Stimulated activated CD4-positive, alpha-beta T cell treated with anti-CD3 and anti-CD28 coated beads, Interleukin-1b, Interleukin-23, amount 100 ng/mL, for 1 hour (primary cell): ENCODE results near the gene VEZT.
"Not testable (repeated sequence)": the region's sequence is repeated elsewhere in the genome, so short reads cannot be mapped to it uniquely, and the experiment has no call there.

Experiments
- DNase-seq, 2 donors: peaks; one replicate each; pipeline ENCODE4 v3.0.0-alpha.2; 2020; ENCODE audit warnings: low read depth in 2 of 2

Gene VEZT

DNA sequence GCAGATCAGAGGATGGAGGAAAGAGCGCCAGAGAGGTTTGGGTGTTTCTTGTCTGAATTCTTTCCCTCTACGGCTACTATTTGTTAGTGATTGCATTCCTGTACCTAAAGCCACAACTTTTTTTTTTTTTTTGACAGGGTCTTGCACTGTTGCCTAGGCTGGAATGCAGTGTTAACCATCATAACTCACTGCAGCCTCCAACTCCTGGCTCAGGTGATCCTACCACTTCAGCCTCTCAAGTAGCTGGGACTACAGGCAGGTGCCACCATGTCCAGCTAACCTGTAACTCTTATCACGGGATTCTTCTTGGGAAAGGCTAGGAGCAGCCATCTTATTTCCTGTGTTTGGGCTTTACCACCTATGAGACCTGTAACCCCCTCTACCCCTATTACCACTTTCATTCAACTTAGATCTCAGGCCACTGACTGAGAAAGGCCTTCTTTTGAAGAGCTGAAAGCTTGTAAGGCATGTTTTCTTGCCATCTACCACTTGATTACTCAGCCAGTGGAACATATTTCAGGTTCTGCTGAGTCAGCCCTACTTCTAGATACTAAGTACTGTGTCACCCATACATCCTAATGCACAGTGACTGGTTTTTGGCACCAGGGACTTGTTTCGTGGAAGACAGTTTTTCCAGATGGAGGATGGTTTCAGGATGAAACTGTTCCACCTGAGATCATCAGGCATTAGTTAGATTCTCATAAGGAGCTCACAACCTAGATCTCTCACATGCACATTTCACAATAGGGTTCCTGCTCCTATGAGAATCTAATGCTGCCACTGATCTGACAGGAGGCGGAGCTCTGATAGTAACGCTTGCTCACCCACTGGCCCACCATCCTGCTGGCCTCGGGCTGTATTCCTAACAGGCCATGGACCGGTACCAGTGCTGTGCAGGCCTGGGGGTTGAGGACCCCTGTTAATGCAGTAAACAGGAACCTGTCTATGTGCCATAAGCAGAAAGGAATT is 6.9 kb downstream of the VEZT start:
- DNase-seq = no peak

DNA sequence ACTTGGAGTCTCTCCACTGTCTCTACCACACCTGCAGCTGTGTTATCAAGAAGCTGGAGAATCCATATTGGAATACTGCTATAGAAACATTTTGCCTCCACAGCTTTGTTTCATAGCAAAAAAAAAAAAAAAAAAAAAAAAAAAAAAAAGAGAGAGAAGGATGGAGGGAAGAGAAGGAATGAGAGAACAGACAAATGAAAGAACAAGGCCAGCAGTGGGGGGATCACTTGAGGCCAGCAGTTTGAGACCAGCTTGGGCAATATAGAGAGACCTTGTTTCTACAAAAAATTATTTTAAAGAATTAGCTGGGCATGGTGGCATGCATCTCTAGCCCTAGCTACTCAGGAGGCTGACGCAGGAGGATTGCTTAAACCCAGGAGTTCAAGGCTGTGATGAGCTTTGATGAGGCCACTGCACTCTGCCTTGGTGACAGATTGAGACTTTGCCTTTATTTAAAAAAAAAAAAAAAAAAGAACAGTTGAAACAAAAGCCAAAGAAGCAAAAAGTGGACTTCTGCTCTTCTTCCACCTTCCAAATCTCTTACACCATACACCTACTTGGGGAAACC is 8.1 kb downstream of the VEZT start:
- DNase-seq = no peak

DNA sequence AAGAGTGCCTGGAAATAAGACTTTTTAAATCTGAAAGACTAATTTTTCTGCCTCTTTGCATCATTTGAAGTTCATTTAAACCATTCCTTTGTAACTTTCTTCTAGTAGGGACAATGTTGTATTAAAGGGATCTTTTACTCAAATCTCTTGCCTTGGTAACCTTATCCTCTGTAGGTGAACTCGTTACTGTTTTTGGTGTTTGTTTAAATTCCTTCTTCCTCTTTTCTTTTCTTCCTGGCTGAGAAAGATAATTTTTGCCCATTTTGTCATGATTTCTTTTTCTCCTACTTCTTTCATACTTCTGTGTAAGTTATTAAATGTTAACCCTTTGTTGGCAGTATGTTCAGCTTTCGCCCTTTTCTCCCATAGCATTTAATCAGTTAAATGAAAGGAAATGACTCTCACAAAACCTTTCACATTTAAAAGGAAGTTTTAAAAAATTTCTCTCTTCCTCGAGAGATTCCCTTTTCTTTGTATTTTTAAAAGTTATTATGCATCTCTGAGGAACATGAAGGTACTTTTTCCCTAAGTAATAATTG is 10.3 kb downstream of the VEZT start:
- no peak for DNase-seq

DNA sequence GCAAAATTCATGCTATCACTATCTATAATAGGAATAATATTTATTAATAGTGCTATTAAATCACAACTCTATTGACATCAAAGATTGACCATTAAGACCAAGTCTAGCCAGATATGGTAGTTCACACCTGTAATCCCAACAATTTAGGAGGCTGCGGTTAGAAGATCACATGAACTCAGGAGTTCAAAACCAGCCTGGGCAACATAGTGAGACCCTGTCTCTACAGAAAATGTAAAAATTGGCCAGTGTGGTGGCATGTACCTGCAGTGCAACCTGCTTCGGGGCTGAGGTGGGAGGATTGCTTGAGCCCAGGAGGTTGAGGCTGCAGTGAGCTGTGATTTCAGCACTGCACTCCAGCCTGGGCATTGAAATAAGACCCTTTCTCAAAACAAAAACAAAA is 11.0 kb downstream of the VEZT start:
- DNase-seq = no peak

DNA sequence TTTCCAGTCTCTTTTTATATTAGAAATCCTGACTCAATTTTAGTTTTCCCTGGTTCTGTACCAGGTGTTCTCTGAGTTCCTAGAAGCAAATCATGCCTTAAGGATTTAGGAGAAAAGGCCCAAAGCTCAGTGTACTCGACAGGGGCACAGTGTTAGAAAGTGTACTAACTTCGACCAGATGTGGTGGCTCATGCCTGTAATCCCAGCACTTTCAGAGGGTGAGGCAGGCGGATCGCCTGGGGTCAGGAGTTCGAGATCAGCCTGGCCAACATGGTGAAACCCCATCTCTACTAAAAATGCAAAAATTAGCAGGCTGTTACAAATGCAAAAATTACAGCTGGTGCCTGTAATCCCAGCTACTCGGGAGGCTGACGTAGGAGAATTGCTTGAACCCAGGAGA is 12.0 kb downstream of the VEZT start:
- DNase-seq = no peak

DNA sequence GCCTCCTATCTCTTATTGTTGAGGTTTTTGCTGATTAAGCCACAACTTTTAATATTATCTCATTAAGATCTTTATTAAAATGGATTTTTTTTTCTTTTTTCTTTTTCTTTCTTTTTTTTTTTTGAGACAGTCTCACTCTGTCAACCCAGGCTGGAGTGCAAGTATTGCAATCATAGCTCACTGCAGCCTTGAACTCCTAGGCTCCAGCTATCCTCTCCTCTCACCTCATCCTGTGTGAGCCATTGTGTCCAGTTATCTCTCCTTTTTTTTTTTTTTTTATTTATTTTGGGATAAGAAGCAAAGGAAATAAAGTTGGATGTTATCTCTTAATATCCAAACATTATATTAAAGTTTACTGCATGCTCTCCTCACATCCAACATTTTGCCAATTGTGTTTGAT is 12.7 kb downstream of the VEZT start:
- DNase-seq = no peak

DNA sequence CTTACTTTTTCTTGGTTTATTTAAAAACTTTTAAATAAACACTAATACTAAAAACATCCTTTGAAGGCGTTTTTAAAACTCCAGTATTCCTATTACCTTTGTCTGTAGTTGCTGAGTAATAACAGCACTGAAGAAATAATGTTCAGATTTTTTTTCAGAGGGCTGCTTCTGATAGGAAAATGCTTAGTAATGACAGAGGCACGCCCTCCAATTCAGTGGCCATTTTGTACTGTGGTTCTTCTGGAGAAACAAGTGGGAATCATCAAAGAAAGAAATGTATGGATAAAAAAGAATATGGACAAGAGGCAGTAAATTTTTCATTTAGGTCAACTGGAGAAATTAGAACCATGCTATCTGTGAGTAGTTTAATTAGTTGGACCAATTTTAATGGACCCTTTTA is 13.6 kb downstream of the VEZT start:
- no peak for DNase-seq

DNA sequence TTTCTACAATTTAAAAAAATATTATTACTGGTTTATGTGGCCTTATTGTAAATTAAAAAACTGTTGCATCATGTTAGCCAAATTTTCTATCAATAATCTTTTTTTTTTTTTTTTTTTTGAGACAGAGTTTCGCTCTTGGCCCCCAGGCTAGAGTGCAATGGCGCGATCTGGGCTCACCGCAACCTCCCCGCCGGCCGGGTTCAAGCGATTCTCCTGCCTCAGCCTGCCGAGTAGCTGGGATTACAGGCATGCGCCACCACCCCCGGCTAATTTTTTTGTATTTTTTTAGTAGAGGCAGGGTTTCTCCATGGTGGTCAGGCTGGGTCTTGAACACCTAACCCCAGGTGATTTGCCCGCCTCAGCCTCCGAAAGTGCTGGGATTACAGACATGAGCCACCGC is 16.6 kb downstream of the VEZT start:
- not testable (repeated sequence) for DNase-seq

DNA sequence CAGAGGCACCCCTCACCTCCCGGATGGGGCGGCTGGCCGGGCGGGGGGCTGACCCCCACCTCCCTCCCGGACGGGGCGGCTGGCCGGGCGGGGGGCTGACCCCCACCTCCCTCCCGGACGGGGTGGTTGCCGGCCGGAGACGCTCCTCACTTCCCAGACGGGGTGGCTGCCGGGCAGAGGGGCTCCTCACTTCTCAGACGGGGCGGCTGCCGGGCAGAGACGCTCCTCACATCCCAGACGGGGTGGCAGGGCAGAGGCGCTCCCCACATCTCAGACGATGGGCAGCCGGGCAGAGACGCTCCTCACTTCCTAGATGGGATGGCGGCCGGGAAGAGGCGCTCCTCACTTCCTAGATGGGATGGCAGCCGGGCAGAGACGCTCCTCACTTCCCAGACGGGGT is 18.0 kb downstream of the VEZT start:
- not testable (repeated sequence) for DNase-seq

DNA sequence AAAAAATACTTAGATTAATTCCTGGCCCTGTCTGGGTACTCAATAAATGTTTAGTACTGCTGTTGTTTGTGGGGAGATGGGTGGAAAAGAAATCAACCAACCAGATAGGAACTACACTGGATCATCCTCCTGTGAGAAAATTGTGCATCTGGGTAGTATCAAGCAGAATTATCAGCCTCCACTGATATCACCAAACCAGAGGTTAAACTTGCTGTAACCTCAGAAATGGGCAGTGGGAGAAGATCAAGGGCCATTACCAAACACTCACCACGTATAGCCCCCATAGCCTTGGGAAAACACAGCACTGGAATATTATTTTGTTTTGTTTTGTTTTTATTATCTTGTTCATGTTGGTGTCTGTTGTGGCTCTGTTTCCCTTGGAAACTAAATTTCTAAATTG is 19.7 kb downstream of the VEZT start:
- DNase-seq = no peak

DNA sequence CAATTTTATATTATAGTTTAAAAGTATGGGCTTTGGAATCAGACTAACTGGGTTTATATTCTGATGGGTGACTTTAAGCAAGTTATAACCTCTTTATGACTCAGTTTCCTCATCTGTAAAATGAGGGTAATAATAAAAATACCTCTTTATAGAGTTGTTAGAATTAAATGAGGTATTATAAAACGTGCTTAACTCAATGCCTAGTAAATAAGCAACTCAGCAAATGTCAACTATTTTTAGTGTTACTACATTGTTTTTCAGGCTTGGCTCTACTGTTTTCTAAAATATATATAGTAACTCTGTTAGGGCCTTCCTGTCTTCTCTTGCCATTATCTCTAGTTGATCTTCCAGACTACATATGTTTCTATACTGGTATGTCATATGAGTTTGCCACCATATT is 20.5 kb downstream of the VEZT start:
- DNase-seq = no peak

DNA sequence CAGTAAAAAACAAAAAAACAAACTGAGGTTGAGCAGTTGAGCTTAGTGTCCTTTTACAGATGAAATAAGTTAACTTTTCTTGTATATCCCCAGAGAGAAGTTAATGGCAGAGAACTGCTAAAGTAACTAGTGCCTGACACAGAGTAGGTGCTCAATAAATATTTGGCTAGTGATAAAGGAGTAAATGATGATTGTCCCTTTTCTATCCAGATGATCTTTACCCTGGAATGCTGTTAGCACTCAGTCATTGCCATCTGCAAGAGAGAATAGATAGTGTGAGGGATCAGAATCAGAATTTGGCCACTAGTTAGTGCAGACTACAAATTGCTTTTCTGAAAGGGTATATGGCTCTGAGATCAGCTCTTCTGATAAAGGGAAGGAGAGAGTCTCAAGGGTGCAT is 21.6 kb downstream of the VEZT start:
- no peak for DNase-seq

DNA sequence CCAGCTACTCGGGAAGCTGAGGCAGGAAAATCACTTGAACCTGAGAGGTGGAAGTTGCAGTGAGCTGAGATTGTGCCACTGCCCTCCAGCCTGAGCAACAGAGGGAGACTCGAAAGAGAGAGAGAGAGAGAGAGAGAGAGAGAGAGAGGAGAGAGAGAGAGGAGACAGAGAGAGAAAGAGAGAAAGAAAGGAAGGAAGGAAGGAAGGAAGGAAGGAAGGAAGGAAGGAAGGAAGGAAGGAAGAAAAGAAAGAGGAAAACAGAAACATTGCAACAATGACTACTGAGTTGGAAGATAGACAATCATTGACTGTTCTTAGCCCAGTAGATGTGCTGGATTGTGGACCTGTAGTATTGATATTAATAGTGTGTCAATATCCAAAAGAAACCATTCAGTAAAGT is 22.2 kb downstream of the VEZT start:
- DNase-seq = not testable (repeated sequence)

DNA sequence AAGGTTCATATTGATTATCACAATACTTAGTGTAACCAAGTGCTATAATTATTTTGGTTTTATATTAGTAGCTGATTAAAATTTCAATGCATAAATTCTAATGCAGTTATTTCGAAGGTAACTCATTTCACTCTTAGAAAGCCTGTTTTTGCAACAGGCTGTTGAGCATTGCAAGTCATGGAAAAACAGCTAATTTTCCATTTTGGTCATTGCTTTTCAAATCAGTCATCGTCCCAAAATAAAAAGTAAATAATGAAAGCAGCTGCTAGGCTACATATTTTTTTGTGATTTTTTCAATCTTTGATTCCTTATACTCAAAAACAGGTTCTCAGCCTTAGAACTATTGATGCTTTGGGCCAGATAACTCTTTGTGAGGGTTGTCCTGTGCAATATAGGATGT is 22.9 kb downstream of the VEZT start:
- DNase-seq = no peak

DNA sequence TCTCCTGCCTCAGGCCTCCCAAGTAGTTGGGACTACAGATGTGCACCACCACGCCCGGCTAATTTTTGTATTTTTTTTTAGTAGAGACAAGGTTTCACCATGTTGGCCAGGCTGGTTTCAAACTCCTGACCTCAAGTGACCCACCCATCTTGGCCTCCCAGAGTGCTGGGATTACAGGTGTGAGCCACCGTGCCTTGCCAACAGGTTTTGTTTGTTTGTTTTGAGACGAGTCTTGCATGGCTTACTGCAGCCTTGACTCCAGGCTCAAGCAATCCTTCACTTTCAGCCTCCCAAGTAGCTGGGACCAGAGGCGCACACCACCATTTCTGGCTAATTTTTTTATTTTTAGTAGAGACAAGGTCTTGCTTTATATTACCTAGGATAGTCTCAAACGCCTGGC is 23.5 kb downstream of the VEZT start:
- not testable (repeated sequence) for DNase-seq

DNA sequence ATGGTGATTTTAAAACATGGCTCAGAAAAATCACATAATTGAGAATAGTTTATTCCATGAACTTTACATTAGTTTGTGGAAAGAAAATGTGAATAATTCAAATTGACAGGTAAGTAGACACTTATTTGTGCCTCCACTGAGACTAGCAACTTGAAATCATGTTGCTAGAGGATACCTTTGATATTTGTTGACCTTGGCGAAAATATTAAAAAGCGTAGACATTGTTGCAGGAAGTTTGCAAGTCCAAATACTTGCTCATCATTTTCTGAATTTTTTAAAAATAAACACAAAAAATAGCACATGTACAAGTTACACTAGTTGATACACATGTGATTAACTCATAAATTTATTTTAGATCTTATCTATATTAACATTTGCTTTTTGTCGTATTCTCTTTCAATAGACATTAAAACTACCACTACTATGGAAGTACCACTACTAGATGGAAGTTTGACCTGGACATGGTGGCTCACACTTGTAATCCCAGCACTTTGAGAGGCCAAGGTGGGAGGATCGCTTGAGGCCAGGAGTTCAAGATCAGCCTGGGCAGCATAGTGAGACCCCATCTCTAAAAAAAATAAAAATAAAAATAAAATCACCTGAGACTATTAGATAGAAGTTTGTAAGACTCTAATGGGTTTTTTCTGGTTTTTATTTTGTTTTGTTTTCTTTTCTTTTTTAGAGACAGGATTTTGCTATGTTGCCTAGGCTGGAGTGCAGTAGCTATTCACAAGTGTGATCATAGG is 24.3 kb downstream of the VEZT start:
- DNase-seq = no peak

DNA sequence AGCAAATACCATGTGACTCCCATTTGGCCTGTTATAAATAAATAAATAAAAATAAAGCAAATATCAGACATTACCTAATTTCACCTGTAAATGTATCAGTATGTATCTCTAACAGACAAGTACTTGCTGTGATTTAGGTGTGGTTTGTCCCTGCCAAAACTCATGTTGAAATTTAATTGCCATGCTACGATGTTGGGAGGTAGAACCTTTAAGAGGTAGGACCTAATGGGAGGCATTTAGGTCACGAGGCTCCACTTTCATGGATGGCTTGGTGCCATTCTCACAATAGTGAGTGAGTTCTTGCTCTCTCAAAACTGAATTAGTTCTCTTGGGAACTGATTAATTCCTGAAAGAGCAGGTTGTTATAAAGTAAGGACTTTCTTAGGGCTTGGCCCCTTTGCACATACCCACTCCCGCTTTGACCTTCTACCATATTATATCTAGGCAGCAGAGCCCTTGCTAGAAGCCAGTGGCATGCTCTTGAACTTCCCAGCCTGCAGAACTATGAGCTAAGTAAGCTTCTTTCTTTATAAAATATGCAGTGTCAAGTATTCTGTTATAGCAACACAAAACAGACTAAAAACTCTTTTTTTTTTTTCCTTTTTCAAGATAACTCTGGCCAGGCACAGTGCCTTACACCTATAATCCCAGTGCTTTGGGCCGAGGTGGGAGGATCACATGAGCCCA is 26.0 kb downstream of the VEZT start:
- DNase-seq = no peak

DNA sequence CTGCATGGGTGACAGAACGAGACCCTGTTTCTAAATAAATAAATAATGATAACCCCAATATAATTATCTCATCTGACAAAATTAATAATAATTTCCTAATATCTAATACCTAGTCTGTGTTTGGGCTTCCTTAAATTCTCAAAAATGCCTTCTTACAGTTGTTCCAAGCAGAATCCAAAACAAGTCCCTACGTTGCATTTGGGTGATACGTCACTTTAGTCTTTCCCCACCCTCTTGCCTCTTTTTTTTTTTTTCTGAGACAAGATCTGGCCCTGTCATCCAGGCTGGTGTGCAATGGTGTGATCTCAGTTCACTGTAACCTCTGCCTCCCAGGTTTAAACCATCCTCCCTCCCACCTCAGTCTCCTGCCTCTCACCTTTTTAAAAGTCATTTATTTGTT is 26.7 kb downstream of the VEZT start:
- DNase-seq = no peak

DNA sequence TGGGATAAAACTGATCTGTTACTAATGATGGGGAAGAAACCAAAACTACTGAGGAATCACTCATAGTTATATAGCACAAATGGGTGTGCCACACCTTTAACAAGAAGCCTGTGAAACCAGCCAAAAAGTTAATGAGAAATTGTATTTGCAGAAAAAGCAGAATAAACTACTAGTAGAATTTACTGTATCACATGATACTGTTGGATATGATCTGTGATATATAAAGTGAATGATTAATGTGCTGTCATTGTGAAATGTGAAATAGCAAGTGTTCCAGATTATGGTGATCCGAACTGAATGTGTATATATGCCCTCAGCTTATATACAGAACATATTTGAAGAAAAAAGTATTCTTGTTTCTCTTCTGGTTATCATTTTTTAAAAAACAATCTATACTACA is 30.5 kb downstream of the VEZT start:
- DNase-seq = no peak

DNA sequence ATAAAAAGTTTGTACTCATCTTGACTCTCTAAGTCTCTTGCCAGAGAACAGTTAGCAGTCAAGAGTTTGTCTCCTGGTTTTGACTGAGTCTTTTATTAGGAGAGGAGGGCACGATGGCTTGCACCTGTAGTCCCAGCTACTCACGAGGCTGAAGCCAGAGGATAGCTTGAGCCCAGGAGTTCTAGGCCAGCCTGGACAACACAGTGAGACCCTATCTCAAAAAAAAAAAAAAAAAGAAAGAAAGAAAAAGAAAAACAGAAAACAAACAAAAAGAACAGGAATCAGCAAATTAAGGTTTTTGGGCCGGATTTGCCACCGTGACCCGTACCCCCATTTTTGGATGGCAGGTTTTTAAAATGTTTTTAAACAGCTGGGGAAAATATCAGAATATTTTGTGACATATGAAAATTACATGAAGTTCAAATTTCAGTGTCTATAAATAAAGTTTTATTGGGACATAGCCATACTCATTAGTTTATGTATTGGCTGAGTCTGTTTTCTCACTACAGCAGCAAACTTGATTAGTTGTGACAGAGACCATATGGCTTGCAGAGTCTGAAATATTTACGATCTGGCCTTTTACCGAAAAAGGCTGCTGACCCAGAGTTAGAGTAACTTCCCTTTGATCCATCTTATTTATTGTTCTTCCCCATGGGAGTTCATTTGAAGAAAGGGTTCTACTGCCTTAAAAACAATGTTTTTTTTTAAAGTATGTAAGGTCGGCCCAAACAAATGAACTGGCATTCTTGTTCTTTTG is 31.2 kb downstream of the VEZT start:
- no peak for DNase-seq

DNA sequence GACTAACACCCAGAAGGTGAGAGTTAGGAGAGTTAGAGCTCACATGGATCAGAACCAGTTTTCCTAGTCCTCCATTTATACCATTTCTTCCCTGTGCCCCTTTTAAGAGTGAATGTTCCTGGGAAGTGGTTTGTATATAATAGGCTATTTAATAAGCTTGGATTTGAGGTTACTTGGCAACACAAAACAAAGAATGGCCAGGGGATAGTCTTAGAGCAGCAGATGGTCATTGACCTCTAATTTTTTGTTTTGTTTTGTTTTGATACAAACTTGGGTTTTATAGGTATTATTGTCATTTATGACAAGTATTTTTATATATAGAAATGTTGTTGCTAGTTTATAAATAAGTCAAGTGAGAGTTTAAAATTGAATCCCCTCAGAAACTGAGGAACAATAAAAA is 35.8 kb downstream of the VEZT start:
- DNase-seq = no peak
